Inflammatory macrophage treated with lipopolysaccharide for 4 hours (primary cell): Measurements from ENCODE around the gene ZNF484.
"Not testable (repeated sequence)": the region's sequence is repeated elsewhere in the genome, so short reads cannot be mapped to it uniquely, and the experiment has no call there.

Source experiments
- DNase-seq: peaks from one replicate; pipeline ENCODE4 v3.0.0-alpha.2; 2020

ZNF484 gene

DNA sequence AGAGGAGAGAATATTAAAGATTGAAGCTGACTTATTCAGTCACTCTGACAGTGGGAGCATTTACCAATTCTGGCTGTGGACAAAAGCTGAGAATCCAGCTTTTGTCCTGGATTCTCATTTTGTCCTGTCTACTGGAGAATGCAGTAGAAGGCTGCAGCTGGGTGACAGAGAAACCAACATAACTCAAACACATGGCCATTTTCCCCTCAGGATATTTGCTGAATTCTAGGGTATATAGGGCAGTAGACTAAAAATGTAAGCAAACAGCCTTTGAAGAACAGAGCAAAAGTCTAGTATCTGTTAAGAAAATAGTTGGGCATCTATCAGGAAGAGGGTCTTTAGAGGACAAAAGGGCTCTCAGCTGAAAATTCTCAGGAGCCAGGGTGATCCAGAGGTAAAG is 20.6 kb downstream of the ZNF484 start:
- no peak for DNase-seq

DNA sequence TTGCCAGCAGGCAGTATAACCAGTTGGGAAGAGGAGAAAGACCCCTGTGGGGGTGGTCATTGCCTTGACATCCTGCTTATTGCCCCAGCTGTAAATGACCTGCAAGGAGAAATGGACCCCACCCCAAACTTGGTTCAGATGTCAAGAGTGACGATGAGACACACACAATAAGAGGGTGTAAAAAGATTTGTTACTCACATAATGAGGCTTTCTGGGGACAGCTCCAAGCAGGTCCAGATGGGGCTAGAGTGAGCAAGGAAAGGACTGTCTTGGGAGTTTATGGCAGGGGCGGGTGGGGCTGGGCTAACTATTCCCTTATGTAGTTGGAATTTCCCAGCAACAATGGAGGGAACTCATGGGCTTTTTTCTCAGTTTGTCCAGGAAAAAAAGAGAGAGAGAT is 24.1 kb downstream of the ZNF484 start:
- DNase-seq = no peak

DNA sequence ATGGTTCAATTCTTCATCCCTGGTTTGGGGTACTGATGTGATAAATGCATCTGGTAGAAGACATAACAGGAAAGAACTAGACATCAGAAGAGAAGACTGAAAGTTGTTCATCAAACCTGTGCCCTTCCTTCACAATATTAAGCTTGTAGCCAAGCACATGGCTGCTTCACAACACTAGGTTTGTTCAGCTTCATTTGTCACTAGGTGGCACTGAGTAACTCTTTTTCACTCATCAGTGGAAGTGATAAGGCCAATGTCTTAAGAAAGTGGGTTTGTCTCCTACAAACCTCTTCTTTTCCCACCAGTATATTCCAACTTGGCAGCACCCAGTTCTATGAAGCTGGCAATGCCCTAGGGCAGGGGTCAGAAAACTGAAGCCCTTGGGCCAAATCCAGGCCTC is 26.9 kb downstream of the ZNF484 start:
- no peak for DNase-seq

DNA sequence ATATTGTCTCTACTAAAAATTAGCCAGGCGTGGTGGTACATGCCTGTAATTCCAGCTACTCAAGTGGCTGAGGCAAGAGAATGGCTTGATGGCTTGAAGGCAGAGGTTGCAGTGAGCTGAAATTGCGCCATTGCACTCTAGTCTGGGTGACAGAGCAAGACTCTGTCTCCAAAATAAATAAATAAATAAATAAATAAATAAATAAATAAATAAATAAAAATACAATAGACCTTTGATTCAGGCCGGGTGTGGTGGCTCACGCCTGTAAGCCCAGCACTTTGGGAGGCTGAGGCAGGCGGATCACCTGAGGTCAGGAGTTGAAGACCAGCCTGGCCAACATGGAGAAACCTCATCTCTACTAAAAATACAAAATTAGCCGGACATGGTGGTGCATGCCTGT is 29.1 kb downstream of the ZNF484 start:
- not testable (repeated sequence) for DNase-seq

DNA sequence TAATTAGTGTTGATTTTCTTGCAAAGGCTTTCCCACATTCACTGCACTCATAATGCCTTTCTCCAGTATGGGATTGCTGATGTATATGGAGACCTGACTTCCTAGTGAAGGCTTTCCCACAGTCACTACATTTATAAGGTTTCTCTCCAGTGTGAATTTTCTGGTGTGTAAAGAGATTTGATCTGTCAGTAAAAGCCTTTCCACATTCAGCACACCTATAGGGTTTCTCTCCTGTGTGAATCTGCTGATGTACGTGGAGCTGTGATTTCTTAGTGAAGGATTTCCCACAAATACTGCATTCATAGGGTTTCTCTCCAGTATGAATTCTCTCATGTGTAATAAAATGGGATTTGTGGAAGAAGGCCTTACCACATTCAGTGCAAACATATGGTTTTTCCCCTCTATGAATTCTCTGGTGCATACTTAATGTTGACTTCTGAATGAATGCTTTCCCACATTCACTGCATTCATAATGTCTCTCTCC is 31.1 kb downstream of the ZNF484 start:
- no peak for DNase-seq

DNA sequence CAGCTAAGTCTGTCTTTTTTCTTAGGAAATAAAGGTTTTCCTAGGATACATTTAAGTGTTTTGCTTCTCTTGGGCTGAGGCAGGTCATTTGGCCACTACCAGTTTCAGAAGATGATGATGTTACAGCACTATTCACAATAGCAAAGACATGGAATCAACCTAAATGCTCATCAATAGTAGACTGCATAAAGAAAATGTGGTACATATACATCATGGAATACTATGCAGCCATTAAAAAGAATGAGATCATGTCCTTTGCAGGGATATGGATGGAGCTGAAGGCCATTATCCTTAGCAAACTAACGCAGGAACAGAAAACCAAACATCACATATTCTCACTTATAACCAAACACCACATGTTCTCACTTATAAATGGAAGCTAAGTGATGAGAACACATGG is 39.4 kb downstream of the ZNF484 start:
- not testable (repeated sequence) for DNase-seq

DNA sequence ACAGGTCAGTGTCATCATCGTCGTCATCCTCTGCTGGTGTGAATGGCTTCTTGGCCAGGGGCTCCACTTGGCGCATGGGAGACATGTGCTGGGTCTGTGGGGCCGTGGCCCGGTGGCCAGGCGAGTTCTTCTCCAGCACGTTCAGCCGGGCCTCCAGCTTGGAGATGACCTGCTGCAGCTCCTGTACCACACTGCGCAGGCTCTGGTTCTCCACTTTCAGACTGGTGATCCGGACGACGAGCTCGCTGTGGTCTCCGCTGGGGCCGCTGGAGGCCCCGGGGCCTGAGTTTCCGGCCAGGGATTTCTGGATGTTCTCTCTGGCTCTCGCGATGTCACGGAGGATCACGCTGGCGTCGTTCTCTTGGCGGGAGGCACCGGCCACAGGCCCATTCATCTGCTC is 40.6 kb downstream of the ZNF484 start:
- DNase-seq = no peak

DNA sequence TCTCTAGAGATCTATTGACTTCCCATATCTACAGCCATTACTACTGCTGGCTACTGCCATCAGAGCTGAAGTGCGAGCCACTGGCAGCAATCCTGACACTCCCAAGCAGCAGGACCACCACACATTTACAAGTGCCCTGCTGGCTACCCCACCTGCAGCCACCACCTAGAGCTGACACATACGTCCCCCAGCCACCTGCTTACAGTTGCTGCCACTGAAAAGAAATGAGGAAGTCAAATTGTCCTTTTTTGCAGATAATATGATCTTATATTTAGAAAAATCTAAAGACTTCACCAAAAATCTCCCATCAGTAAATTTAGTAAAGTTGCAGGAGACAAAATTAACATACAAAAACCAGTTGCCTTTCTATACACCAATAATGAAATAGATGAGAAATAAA is 48.4 kb downstream of the ZNF484 start:
- no peak for DNase-seq

DNA sequence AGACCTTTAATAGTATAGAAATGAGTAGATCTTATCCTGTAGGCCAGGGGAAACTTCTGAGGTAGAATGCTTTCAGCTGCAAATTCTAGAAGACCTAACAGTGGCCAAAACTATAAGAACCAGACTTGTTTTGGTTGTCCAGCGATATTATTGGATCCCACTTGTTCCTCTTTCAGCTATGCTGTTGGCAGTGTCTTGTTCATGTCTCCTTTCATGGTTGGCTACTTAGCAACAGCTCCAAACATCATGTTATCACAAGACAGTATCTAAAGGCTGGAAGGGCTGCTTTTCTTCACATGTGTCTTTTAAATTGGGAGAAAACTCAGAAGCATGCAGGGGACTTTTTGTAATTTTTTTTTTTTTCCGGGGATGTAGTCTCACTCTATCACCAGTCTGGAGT is 52.8 kb downstream of the ZNF484 start:
- not testable (repeated sequence) for DNase-seq

DNA sequence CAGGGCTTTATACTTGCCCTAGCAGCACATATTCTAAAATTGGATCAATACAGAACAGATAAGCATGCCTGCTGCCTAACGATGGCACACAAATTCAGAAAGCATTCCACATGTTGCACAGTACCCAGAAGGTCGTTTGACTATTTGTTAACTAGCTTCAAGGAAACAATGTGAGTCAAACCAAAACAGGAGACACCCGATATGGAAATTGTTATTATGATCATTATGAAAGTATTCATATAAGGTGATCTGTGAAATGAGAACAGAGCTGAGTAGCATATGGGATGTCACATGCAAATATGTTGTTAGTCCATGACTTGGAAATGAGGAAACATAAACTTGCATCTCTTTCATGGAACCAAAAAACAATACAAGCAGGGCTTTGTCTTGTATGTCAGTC is 56.9 kb downstream of the ZNF484 start:
- no peak for DNase-seq

DNA sequence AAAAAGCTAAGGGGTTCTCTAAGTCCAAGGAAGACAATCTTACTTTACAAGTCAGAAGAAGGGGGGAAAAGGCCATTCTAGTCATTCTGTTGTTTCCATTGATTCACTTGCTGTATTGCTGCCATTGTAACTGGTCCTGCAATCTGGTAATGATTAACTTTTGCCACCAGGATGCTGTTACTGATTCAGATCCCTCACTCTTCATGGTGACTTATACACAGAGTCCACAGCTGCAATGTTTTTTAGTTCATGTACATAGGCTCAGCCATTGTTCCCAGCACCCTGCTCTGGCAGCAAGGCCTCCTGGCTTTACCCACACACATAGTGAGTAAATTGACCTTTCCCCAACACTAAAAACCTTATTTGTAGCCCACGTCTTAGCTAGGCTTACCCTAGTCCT is 57.9 kb downstream of the ZNF484 start:
- not testable (repeated sequence) for DNase-seq

DNA sequence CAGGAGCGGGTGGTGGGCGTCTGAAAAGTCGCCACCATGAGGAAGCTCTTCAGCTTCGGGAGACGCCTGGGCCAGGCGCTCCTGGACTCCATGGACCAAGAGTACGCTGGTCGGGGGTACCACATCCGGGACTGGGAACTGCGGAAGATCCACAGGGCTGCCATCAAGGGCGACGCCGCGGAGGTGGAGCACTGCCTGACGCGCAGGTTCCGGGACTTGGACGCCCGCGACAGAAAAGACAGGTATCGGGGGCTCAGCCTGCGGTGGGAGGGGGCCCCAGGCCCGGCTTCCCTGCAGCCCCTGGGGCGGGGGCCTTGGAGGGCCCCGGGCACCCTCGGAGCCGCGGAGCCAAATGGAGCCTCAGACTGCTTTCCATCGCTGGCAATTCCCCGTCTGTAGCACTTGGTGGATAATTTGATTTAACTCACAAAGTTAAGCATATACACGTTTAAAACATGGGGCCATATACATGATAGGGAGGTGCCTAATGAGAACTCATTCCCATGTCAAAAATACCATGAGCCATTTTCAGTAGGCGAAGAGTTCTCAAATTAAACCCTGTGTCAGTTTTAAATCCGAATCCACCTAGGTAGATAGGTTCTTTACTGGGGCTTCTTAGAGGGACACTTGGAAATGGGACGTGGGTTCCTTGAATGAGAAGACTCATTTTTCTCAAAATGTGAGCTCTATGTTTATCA is 68.1 kb downstream of the ZNF484 start:
- not testable (repeated sequence) for DNase-seq

DNA sequence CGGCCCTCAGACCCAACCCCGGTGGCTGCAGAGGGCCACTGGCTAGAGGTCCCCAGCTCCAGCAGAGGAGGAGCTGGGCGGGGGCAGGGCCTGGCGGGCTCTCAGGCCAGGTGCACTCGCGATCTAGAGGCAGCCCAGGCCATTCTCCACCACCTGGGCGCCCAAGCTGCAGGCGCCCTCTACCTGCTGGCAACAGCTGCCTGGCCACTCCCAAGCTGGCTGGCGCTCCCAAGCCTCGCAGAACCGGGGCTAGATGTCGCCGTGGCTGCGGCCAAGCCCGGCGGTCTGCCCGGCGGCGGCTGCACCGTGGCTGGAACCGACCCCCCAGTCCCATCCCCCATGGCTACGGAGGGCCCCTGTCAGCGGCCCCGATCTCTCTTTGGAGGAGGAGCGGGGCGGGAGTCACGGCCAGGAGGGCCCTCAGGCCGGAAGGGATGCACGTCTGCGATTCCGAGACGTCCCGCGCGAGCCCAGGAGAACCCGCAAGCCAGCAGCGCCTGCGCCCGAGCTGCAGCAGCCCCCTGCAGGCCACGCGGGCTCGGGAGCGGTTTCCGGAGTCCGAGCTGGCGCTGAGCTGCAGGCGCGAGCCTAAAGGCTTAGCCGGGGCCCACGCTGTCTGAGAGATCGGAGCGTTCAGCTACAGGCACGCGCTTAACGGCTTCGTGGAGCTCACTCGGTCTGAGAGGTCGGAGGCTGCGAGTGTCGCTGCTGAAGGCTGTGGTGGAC is 68.9 kb downstream of the ZNF484 start:
- peak; percentile 53 for DNase-seq

DNA sequence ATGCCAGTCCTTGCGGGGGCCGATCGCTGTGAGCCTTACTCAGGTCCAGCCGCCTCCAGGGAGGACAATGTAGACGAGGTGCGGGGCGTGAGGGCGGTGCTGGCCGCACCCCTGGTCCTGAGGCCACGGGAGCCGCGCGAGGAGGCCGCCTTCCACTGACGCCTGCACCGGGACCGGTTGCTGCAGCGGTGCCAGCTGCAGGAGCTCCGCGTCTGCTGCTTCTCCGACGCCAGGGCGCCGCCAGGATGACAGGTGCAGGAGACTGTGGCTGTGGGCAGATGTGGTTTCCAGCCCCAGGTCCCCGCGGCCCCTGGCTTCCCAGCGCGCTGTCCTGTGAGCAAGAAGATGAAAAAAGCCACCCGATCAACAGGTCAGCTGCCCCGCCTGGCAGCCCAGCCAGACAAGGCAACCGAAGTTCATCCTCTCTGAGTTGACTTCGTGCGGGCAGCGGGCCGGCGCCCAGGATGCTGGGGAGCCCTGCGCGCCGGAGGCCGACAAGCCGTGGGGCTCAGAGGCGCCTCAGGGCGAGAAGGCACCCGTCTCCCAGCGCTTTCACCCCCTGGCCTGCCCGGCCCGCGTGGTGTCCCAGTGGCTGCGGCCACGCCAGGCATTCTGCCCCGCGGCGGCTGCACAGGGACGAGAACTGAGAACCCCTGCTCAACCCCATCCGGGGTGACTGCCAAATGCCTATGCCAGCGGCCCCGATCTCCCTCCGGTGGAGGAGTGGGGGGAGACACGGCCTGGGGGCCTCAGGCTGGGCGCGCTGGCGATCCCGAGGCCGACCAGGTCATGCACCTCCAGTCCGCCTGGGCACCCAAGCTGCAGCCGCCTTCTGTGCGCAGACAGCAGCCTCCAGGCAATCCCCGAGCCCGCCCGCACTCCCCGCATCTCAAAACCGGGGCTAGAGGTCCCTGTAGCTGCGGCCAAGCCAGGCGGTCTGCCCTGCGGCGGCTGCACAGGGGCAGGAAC is 69.8 kb downstream of the ZNF484 start:
- no peak for DNase-seq

DNA sequence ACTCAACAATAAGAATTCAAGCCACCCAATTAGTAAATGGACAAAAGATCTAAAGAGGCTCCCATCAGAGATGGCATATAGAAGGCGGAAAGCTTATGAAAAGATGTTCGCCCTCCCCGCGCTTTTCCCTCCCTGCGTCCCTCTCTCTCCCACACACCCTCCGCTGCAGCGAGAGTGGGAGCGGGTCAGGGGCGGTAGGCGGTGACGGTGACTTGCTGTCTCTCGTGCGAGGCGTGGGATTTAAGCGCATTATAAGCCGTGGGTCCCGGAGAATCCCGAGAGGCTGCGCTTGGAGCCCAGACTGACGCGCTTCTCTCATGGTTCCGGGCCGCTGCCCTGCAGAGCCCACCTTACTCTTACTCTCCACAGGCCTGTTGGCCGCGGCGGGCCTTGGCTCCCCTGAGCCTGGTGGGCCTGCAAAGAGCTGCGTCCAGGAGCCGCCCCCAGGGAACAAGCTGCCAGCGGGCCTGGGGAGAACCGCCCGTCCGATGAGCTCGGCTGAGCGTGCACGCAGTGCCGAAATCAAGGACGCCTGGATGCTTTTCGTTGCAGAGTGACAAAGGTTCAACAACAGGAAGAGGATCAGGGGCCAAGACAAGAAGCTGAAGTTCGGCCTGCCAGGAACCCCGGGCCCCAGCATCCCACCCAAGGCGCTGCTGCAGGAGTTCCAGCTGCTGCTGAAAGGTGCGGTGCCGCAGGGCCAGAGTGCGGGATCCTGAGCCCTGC is 70.6 kb downstream of the ZNF484 start:
- no peak for DNase-seq

DNA sequence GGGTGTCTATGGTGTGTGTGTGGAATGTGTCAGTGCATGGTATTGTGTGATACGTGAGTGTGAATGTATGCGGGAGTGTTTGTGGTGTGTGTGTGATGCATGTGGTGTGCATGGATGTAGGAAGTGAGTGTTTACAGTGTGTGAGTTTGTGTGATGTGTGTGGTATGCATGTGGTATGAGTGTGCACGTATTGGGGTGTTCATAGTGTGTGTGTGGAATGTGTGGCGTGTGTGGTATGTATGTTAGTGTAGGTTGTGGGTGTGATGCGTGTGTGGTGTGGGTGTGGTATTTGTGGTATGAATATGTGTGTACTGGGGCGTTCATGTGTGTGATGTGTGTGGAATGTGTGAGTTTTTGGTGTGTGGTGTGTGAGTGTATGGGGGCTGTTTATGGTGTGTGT is 73.1 kb downstream of the ZNF484 start:
- DNase-seq = no peak

DNA sequence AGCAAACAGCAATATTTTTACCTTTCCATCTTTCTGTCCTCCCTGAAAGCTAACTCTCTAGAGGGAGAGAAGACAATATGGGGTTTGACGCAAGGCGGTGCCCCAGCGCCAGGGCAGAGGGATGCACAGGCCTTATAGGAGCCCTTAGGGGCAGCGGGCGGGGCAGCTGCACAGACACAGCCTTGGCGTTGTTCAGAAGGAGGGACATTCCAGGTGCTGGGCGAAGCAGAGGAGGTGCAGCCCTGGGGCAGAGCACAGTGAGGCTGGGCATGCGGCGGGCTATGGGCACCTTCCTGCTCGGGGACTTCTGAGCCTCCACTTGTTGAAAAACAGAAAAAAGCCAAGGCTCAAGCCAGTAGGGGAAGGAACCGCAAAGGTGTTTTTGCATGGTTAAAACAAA is 79.5 kb downstream of the ZNF484 start:
- no peak for DNase-seq

DNA sequence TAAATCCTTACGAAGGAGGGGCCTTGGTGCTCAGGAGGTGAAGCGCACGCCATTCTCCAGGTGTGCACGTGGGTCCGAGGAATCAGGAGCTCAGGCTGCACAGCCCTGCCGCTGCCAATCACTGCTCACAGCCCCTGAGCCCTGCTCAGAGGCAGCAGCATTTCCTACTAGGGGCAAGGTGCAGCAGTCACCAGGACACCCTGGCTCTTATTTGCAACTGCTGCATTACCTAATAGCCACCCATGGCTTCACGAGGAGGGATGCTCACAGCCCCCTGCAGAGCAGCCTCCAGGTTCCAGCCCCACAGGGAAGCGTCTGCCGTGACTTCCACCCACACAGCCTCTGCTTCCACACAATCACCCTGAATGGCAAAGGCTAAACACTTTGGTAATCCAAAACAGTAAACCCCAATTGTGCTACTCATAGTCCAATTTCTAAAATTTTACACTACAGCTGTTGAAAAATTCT is 81.5 kb downstream of the ZNF484 start:
- DNase-seq = not testable (repeated sequence)

DNA sequence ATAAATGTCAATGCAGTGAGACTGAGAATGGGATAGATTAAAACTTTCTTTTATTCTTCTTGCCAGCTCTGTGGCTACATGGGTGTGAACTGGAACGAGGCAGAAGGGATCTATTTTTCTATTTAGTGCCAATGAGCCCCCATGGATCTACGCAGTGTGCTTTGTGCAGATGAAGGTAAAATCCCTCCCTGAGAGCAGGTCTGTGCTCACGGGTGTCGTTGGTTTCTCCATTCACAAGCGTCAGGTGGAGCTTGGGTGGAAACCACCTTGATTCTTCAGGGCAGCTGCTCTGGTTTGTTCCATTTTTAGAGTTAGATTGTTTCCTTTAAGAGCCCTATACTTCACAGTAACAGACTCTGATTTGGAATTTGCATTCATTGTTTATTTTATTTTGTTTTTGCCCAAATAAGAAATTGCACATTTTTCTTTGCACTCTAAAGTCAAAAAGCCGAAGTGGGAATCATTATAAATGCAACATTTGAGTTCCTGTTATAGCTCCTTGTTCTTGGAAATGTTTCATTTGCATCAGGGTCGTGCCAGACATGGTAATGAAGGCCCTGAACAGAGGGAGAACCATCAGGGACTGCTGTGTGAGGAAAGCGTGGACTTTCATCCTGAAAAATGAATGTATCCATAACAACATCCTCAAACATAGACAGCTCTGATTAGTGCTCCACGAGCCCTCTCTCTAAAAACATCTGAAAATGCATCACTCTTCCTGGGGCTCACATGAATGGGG is 82.1 kb downstream of the ZNF484 start:
- no peak for DNase-seq
